MCF 10A (cell line): ENCODE data around the gene TNIK. TPM values are rescaled to one million over a fixed set of nuclear protein-coding genes. Genes with fewer than 3 reads are reported as not detected.

Experiments used
- BruUV-seq: library from RNA; stranded (reverse); fragments of 400-500 nt; replicated peaks from 2 replicates; lab custom pipeline; 2021; lab: Mats Ljungman, UMichigan
- CTCF ChIA-PET: fragments of 300-600 bp; sonication (Branson Sonifier 250); formaldehyde crosslinking; extraction: SDS; loops from one replicate; lab custom pipeline; 2021; ENCODE audit warnings: antibody characterized with exemption, inconsistent platforms; lab: Yijun Ruan, JAX
- POLR2A ChIA-PET: fragments of 300-600, 350-650 bp; sonication (Branson Sonifier 250); formaldehyde crosslinking; extraction: SDS; loops from one replicate; lab custom pipeline; 2020; ENCODE audit warnings: antibody characterized with exemption, inconsistent platforms; lab: Yijun Ruan, JAX
- DNase-seq: peaks from one replicate; pipeline ENCODE4 v3.0.0-alpha.2; 2018; ENCODE audit not compliant: unreplicated experiment
- H3K27ac Mint-ChIP-seq: one replicate; pipeline ENCODE4 v1.8.0; 2022; ENCODE audit warnings: mild to moderate bottlenecking, low read depth, mixed read lengths; ENCODE audit not compliant: unreplicated experiment
- H3K27me3 Mint-ChIP-seq: one replicate; pipeline ENCODE4 v1.8.0; 2022; ENCODE audit warnings: mixed read lengths; ENCODE audit not compliant: insufficient read depth, unreplicated experiment
- H3K36me3 Mint-ChIP-seq: one replicate; pipeline ENCODE4 v1.8.0; 2022; ENCODE audit warnings: mild to moderate bottlenecking, moderate library complexity, mixed read lengths; ENCODE audit not compliant: insufficient read depth, unreplicated experiment
- H3K4me1 Mint-ChIP-seq: one replicate; pipeline ENCODE4 v1.8.0; 2022; ENCODE audit warnings: mixed read lengths; ENCODE audit not compliant: insufficient read depth, unreplicated experiment
- H3K4me3 Mint-ChIP-seq: one replicate; pipeline ENCODE4 v1.8.0; 2022; ENCODE audit warnings: mild to moderate bottlenecking, moderate library complexity, mixed read lengths; ENCODE audit not compliant: unreplicated experiment
- H3K9me3 Mint-ChIP-seq: one replicate; pipeline ENCODE4 v1.8.0; 2022; ENCODE audit warnings: mixed read lengths; ENCODE audit not compliant: unreplicated experiment
- intact Hi-C: fragments of 100-400 bp; cut with micrococcal nuclease; formaldehyde crosslinking; loops from 2 replicates; pipeline ENCODE4 v1.14.1; 2022
- total RNA-seq: library from RNA; stranded (reverse); gene quantifications from 2 replicates; pipeline ENCODE4 v1.2.3, GENCODE V29; 2022
- TF ChIP-seq, protein P1 (sequence below): fragments of 200-600 bp; IDR thresholded peaks from one replicate; pipeline ENCODE4 v1.8.0; 2022; ENCODE audit warnings: antibody characterized with exemption, mild to moderate bottlenecking; ENCODE audit not compliant: unreplicated experiment

The TNIK gene
- total RNA-seq, 1 experiment from 2014 or later: 3.4 TPM

DNA sequence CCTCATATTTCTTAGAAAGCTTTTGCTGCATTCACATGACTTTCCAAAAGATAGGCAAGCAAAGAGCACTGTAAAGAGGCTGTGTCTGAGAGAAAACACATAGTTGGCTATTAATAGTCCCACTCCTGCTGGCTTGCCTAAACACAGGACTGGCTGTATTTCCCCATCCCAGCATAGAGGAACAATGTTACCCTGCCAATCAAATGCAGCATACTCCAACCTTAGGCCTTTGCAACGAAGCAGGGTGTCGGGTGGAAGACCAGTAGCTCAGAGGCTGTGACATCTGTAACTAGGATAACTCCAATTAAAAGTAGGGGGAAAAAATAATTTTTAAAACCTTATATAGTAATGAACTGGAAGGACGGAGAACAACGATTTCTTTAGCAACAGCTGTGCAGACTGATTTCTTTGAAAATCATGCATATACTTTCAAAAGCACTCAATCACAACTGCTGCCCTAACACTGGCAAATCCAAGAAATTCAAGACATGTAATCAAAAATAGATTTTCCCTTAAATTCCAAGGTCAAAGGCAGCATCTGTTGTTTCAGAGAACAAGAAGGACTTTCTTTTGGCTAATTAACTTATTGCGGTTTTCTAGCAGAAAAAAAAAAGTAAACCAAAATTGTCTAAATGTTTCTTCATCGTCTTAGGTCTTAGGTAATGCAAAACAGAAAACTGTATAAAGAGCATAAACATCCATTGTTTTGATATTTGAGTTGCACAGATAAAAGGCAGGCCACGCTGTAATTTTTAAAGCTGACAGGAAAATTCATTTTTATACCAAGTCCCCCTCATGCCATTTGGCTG lies 139.3 kb downstream of the TNIK start:
- Mint-ChIP-seq H3K27ac (no peak overlapping the region), H3K4me3 (no peak overlapping the region), H3K4me1 (no peaks in the 10 kb centered on the region), H3K27me3 (no peaks in the 10 kb centered on the region), H3K36me3 (no peaks in the 10 kb centered on the region), H3K9me3 (peaks cover 3% of the 10 kb centered on the region)
- intact Hi-C loops: no loop called here
- ChIA-PET POLR2A (interaction anchor here (0.7 to 0.9 kb wide), 2 partner anchors 10 to 13 kb away, joined by 3 read pairs; no protein-coding TSS in a partner anchor), CTCF (no interaction called here)
- BruUV-seq: no TSS peak
- no peak for DNase-seq
- TF ChIP-seq, protein P1, sequence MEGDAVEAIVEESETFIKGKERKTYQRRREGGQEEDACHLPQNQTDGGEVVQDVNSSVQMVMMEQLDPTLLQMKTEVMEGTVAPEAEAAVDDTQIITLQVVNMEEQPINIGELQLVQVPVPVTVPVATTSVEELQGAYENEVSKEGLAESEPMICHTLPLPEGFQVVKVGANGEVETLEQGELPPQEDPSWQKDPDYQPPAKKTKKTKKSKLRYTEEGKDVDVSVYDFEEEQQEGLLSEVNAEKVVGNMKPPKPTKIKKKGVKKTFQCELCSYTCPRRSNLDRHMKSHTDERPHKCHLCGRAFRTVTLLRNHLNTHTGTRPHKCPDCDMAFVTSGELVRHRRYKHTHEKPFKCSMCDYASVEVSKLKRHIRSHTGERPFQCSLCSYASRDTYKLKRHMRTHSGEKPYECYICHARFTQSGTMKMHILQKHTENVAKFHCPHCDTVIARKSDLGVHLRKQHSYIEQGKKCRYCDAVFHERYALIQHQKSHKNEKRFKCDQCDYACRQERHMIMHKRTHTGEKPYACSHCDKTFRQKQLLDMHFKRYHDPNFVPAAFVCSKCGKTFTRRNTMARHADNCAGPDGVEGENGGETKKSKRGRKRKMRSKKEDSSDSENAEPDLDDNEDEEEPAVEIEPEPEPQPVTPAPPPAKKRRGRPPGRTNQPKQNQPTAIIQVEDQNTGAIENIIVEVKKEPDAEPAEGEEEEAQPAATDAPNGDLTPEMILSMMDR: no peak

GRCh38 chr3:171317171-171317570 lies 143.0 kb downstream of the TNIK start:
- H3K27ac Mint-ChIP-seq: no peak overlapping the region
- ChIA-PET POLR2A (interaction anchor here (1.0 kb wide), 1 partner anchor 38 kb away, joined by 3 read pairs; no protein-coding TSS in a partner anchor), CTCF (no interaction called here)
- no peaks in the 10 kb centered on the region for H3K27me3 Mint-ChIP-seq
- intact Hi-C loops: no loop called here
- H3K36me3 Mint-ChIP-seq: no peaks in the 10 kb centered on the region
- BruUV-seq: no TSS peak
- DNase-seq: peak; percentile 34
- TF ChIP-seq, protein P1: no peak
- H3K4me3 Mint-ChIP-seq: no peak overlapping the region
- peaks cover 4% of the 10 kb centered on the region for H3K4me1 Mint-ChIP-seq
- H3K9me3 Mint-ChIP-seq: peaks cover 5% of the 10 kb centered on the region

GRCh38 chr3:171315919-171316318 lies 144.3 kb downstream of the TNIK start:
- TF ChIP-seq, protein P1: no peak

DNA sequence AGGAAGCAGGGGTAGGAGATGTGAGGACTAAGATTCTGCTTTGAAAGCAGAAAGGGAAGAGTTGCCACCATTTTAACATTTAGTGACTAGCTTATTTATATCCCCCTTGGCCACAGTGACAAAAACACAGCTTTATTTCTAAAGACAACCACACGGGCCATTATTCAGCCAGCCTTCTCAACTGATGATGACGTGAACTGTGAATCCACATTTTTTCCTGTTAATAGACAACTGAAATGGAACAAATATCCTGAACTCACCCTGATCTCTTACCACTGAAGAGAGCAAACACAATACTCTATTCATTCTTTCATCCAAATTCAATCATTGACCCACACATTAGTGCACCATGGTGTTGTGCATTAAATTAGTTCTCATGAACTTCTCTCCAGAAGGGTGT lies 145.1 kb downstream of the TNIK start:
- CTCF ChIA-PET: interaction anchor here (0.6 kb wide), 1 partner anchor 140 kb away, joined by 5 read pairs; no protein-coding TSS in a partner anchor
- no TSS peak for BruUV-seq
- no peak for DNase-seq
- no peaks in the 10 kb centered on the region for H3K36me3 Mint-ChIP-seq
- POLR2A ChIA-PET: no interaction called here
- TF ChIP-seq, protein P1: no peak
- H3K4me3 Mint-ChIP-seq: no peak overlapping the region
- H3K4me1 Mint-ChIP-seq: peaks cover 7% of the 10 kb centered on the region
- H3K27me3 Mint-ChIP-seq: no peaks in the 10 kb centered on the region
- intact Hi-C loops: no loop called here
- H3K9me3 Mint-ChIP-seq: peaks cover 5% of the 10 kb centered on the region
- H3K27ac Mint-ChIP-seq: no peak overlapping the region

More at GRCh38 chr3:171315919-171316318, 144.3 kb downstream of the TNIK start:
- ChIA-PET POLR2A (no interaction called here), CTCF (no interaction called here)
- H3K9me3 Mint-ChIP-seq: peaks cover 5% of the 10 kb centered on the region
- peaks cover 4% of the 10 kb centered on the region for H3K4me1 Mint-ChIP-seq
- no peaks in the 10 kb centered on the region for H3K36me3 Mint-ChIP-seq
- BruUV-seq: no TSS peak
- no peaks in the 10 kb centered on the region for H3K27me3 Mint-ChIP-seq
- H3K27ac Mint-ChIP-seq: no peak overlapping the region
- no peak for DNase-seq
- intact Hi-C loops: no loop called here
- H3K4me3 Mint-ChIP-seq: no peak overlapping the region
